Chondrocyte (in vitro differentiated cells): Measurements from ENCODE around the gene EML6. TPM values are rescaled to one million over a fixed set of nuclear protein-coding genes. Genes with fewer than 3 reads are reported as not detected.

ENCODE experiments used
- DNase-seq: peaks from one replicate; pipeline ENCODE4 v3.0.0; 2021; ENCODE audit warnings: mixed read lengths, low spot score
- H3K27ac Mint-ChIP-seq: one replicate; pipeline ENCODE4 v1.8.0; 2021; ENCODE audit warnings: mild to moderate bottlenecking, moderate library complexity, mixed read lengths; ENCODE audit not compliant: unreplicated experiment
- H3K27me3 Mint-ChIP-seq: 2 replicates; pipeline ENCODE4 v1.8.0; 2021; ENCODE audit warnings: low read depth, mixed read lengths
- H3K36me3 Mint-ChIP-seq: 2 replicates; pipeline ENCODE4 v1.8.0; 2021; ENCODE audit warnings: low read depth, mixed read lengths
- H3K4me1 Mint-ChIP-seq: 2 replicates; pipeline ENCODE4 v1.8.0; 2021; ENCODE audit warnings: low read depth, mild to moderate bottlenecking, mixed read lengths
- H3K4me3 Mint-ChIP-seq: one replicate; pipeline ENCODE4 v1.8.0; 2021; ENCODE audit warnings: mild to moderate bottlenecking, moderate library complexity, mixed read lengths; ENCODE audit not compliant: unreplicated experiment
- H3K9me3 Mint-ChIP-seq: 2 replicates; pipeline ENCODE4 v1.8.0; 2021; ENCODE audit warnings: low read depth, mixed read lengths
- total RNA-seq: library from RNA; stranded (reverse); gene quantifications from 3 replicates; pipeline ENCODE4 v1.2.1, GENCODE V29; 2021
- TF ChIP-seq, protein P1 (sequence below): fragments of 200-600 bp; sonication (generic); IDR thresholded peaks from 2 replicates; pipeline ENCODE4 v1.5.0; 2021; ENCODE audit warnings: antibody characterized with exemption, mild to moderate bottlenecking, moderate library complexity

EML6 gene
- total RNA-seq, 1 donor from 2014 or later, result 1.1 TPM

DNA sequence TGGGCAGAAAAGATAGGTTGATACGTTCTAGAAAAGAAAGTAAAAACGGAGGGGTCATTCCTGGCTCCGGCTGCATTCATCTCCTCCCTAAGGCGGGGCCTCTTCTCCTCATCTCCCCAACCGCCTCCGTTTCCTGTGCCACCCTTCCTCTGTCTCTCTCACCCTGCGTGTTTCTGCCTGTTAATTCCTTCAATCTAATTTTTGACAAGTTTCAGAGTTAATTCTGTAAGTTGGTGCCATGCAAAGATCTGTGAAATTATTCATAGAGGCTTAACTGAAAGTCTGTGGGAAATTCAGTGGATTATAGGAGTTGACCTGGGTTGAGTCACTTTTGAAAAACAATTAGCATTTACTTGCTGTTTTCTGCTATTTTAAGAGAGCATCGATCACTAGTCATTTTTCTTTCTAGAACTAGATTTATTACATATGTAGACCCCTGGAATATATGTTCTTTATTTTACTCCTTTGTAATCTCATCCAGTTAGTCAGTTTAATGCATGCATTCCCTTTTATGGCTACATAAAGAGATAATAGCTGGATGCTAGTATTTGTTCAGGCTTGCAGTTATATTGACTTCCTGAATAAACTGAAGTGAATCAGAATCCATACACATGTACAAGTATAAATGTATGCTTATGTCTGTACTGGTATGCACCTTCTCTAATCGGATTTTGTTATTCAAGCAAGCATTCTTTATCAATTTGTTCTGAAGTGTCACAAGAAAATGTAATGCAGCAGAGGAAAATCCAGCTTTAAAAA, 91.1 kb downstream of the EML6 start:
- TF ChIP-seq, protein P1, sequence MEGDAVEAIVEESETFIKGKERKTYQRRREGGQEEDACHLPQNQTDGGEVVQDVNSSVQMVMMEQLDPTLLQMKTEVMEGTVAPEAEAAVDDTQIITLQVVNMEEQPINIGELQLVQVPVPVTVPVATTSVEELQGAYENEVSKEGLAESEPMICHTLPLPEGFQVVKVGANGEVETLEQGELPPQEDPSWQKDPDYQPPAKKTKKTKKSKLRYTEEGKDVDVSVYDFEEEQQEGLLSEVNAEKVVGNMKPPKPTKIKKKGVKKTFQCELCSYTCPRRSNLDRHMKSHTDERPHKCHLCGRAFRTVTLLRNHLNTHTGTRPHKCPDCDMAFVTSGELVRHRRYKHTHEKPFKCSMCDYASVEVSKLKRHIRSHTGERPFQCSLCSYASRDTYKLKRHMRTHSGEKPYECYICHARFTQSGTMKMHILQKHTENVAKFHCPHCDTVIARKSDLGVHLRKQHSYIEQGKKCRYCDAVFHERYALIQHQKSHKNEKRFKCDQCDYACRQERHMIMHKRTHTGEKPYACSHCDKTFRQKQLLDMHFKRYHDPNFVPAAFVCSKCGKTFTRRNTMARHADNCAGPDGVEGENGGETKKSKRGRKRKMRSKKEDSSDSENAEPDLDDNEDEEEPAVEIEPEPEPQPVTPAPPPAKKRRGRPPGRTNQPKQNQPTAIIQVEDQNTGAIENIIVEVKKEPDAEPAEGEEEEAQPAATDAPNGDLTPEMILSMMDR, result no peak
- Mint-ChIP-seq H3K9me3 (no peaks in the 10 kb centered on the region), H3K36me3 (peaks cover 4% of the 10 kb centered on the region), H3K4me1 (peaks cover 2% of the 10 kb centered on the region), H3K27ac (no peak overlapping the region), H3K4me3 (no peak overlapping the region), H3K27me3 (peaks cover 6% of the 10 kb centered on the region)
- DNase-seq, result no peak

DNA sequence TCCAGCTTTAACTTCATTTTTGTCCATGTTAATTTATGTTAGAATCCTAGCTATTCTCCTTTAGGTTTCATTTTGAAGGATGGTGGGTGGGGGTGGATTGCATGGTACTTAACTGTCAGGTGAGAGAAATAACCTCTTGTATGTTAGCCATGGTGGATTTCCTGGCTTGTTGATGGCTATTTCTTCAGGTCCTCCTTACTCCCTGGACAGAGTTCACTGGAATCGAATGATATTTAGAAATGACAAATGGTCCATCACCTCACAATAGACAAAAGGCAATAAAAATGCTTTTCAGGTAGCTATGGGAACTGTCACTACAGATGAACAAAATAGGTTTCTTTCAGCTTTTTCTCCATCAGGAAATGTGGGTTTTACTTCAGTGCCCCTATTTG, 91.7 kb downstream of the EML6 start:
- Mint-ChIP-seq H3K36me3 (peaks cover 4% of the 10 kb centered on the region), H3K4me1 (peaks cover 2% of the 10 kb centered on the region), H3K27me3 (peaks cover 6% of the 10 kb centered on the region), H3K27ac (no peak overlapping the region), H3K4me3 (no peak overlapping the region), H3K9me3 (no peaks in the 10 kb centered on the region)
- DNase-seq, result no peak
- TF ChIP-seq, protein P1, result no peak

DNA sequence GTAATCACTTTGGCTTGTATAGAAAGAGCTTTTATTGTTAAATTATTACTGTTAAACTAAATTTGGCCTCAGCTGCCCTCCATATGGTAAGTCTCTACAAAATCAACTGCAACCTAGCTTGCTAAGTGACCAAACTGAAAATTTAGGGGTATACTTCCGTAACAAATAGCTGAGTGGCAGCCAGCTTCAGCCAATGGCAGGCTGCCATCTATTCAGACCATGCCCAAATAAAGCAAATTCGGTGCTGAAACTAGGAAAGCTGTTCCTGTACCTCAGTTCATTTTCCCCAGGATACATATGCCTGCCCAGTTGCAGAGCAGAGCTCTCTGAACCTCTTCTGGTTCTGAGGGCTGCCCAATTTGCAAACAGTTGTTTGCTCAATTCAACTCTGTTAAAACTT, 94.8 kb downstream of the EML6 start:
- H3K9me3 Mint-ChIP-seq, result no peaks in the 10 kb centered on the region
- peaks cover 2% of the 10 kb centered on the region for H3K36me3 Mint-ChIP-seq
- no peak overlapping the region for H3K27ac Mint-ChIP-seq
- no peak overlapping the region for H3K4me3 Mint-ChIP-seq
- DNase-seq, result no peak
- peaks cover 7% of the 10 kb centered on the region for H3K27me3 Mint-ChIP-seq
- TF ChIP-seq, protein P1, result no peak
- peaks cover 2% of the 10 kb centered on the region for H3K4me1 Mint-ChIP-seq

DNA sequence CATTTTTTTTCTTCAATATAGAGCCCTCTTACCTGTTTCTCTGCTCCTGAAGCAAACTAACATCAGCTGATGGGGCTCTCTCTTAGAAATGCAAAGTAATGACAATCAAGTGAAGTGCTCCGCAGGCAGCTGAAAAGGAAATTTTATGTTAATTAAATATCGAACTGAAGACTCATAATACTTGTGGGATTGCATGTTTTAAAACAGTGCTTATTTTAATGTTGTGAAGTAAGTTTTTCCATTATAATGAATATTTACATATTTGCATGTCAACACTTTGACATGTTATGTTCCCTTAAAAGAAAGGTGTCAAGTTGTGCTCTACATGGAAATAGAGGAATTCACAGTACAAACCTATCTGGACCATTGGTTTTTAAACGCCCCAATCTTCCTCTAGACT, 97.1 kb downstream of the EML6 start:
- Mint-ChIP-seq H3K27ac (no peak overlapping the region), H3K9me3 (no peaks in the 10 kb centered on the region), H3K4me1 (no peaks in the 10 kb centered on the region), H3K27me3 (peaks cover 21% of the 10 kb centered on the region), H3K4me3 (no peak overlapping the region), H3K36me3 (peaks cover 2% of the 10 kb centered on the region)
- no peak for DNase-seq
- TF ChIP-seq, protein P1, result no peak

DNA sequence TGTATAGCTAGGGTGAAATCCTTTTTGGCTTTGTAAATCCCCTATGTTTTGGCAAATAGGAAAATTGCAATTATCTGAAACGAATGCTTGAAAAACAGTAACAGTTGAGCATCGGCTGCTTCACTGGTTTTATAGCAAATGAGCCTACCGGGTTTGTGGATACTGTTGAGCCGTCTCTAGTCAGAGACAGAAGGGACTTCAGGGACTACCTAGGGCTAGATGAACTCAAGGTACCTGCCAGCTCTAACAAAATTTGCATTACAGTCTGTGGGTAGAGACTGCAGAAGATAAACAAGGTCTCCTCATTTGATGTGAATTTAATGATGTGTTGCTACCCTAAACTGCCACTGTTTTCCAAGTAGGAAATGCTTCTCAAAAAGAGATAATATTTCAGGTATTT, 101.1 kb downstream of the EML6 start:
- TF ChIP-seq, protein P1, result no peak
- Mint-ChIP-seq H3K9me3 (no peaks in the 10 kb centered on the region), H3K36me3 (peaks cover 2% of the 10 kb centered on the region), H3K4me1 (no peaks in the 10 kb centered on the region), H3K27ac (no peak overlapping the region), H3K27me3 (peaks cover 28% of the 10 kb centered on the region), H3K4me3 (no peak overlapping the region)
- DNase-seq, result no peak
